ENCODE measurements around the gene ULK4. TPM values are rescaled to one million over a fixed set of nuclear protein-coding genes. Genes with fewer than 3 reads are reported as not detected.

ULK4 gene
- total RNA-seq, 1 experiment from 2014 or later = 14.3 TPM

DNA sequence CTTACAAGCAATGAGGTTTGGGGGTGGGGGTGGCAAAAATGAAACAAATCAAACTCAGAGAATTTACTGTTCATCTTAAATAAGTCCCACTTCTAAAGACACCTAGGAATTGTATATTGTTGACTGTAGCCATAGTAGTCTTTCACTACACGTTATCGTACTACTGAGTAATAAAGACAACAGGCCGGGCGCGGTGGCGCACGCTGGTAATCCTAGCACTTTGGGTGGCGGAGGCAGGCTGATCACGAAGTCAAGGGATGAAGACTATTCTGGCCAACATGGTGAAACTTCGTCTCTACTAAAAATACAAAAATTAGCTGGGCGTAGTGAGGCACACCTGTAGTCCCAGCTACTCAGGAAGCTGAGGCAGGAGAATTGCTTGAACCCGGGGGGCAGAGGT is 531.0 kb downstream of the ULK4 start:
- TF ChIP-seq, protein P1, sequence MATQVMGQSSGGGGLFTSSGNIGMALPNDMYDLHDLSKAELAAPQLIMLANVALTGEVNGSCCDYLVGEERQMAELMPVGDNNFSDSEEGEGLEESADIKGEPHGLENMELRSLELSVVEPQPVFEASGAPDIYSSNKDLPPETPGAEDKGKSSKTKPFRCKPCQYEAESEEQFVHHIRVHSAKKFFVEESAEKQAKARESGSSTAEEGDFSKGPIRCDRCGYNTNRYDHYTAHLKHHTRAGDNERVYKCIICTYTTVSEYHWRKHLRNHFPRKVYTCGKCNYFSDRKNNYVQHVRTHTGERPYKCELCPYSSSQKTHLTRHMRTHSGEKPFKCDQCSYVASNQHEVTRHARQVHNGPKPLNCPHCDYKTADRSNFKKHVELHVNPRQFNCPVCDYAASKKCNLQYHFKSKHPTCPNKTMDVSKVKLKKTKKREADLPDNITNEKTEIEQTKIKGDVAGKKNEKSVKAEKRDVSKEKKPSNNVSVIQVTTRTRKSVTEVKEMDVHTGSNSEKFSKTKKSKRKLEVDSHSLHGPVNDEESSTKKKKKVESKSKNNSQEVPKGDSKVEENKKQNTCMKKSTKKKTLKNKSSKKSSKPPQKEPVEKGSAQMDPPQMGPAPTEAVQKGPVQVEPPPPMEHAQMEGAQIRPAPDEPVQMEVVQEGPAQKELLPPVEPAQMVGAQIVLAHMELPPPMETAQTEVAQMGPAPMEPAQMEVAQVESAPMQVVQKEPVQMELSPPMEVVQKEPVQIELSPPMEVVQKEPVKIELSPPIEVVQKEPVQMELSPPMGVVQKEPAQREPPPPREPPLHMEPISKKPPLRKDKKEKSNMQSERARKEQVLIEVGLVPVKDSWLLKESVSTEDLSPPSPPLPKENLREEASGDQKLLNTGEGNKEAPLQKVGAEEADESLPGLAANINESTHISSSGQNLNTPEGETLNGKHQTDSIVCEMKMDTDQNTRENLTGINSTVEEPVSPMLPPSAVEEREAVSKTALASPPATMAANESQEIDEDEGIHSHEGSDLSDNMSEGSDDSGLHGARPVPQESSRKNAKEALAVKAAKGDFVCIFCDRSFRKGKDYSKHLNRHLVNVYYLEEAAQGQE (IDR thresholded peaks at IDR 0.05; ENCODE audit: insufficient read depth in 1 of 2, low read depth in 2 of 2, low read length in 1 of 2) = no peak
- TF ChIP-seq CTCF (IDR thresholded peaks at IDR 0.05) = no peak
- no peak for TF ChIP-seq SIN3A (IDR thresholded peaks at IDR 0.05; ENCODE audit: borderline replicate concordance, insufficient read depth, low read depth, low read length)
- TF ChIP-seq TCF7L2 (IDR thresholded peaks at IDR 0.05; ENCODE audit: low read depth, low read length) = no peak
- TF ChIP-seq POLR2AphosphoS5 (IDR thresholded peaks at IDR 0.05; ENCODE audit: low read depth, low read length) = no peak
- no peak overlapping the region for H3K4me3 ChIP-seq (ENCODE audit: low read depth in 2 of 2, low read length in 2 of 2)
- POLR2A ChIA-PET = no interaction called here
- H3K9me3 ChIP-seq (ENCODE audit: control insufficient read depth, insufficient read depth, low read depth, low read length) = no peaks in the 10 kb centered on the region
- no peaks in the 10 kb centered on the region for H3K27me3 ChIP-seq (ENCODE audit: control insufficient read depth, insufficient read depth, low read length)
- no peak overlapping the region for H3K27ac ChIP-seq (ENCODE audit: low read length)
- DNase-seq (ENCODE audit: low read depth, low spot score) = no peak
- intact Hi-C loops (cut with micrococcal nuclease; ENCODE audit: unreplicated experiment) (no loop called here), in situ Hi-C loops (cut with HindIII; ENCODE audit: low pct_unique_long_range_greater_than_20kb, low sequenced_read_pairs) (no loop called here)
- CTCF ChIA-PET = no interaction called here
- no TSS peak for BruUV-seq (replicated peaks)
- ATAC-seq = no peak
- no peaks in the 10 kb centered on the region for H3K4me1 ChIP-seq (ENCODE audit: control insufficient read depth, insufficient read depth, low read length)
- H3K36me3 ChIP-seq (ENCODE audit: control insufficient read depth, insufficient read depth, low read length) = no peaks in the 10 kb centered on the region

DNA sequence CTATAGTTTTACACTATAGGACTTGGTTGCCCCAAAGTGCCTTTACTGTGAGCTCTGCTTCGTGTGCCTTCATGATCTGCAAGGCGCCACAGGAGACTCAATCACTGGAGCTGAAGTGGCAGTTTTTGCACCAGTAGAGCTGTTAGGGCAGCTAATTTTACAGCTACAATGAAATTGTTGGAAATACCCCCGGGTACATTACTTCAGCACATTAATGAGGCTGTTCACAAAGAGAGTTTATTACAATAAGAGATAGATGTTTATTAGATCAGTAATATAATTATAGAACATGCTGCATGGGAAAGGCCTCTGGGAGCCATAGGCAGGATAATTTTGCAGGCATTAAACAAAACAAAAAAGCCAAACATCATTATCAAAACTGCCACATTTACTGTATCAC is 531.5 kb downstream of the ULK4 start:
- H3K9me3 ChIP-seq (ENCODE audit: control insufficient read depth, insufficient read depth, low read depth, low read length) = no peaks in the 10 kb centered on the region
- POLR2A ChIA-PET = interaction anchor here (0.6 kb wide), 1 partner anchor 273 kb away, joined by 3 read pairs; no protein-coding TSS in a partner anchor
- BruUV-seq (replicated peaks) = no TSS peak

DNA sequence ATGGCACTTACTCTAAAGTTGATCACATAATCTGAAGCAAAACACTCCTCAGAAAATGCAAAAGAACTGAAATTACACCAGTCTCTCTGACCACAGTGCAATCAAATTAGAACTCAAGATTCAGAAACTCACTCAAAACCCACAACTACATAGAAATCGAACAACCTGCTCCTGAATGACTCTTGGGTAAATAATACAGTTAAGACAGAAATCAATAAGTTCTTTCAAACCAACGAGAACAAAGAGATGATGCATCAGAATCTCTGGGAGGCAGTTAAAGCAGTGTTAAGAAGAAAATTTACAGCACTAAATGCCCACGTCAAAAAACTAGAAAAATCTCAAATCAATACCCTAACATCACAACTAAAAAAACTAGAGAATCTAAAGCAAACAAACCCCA is 535.4 kb downstream of the ULK4 start:
- Histone ChIP-seq H3K27me3 (ENCODE audit: control insufficient read depth, insufficient read depth, low read length) (no peaks in the 10 kb centered on the region), H3K27ac (ENCODE audit: low read length) (no peak overlapping the region), H3K9me3 (ENCODE audit: control insufficient read depth, insufficient read depth, low read depth, low read length) (no peaks in the 10 kb centered on the region), H3K4me1 (ENCODE audit: control insufficient read depth, insufficient read depth, low read length) (no peaks in the 10 kb centered on the region), H3K4me3 (ENCODE audit: low read depth in 2 of 2, low read length in 2 of 2) (no peak overlapping the region), H3K36me3 (ENCODE audit: control insufficient read depth, insufficient read depth, low read length) (no peaks in the 10 kb centered on the region; the same call in 1 of the 2 replicates)
- no peak for ATAC-seq
- in situ Hi-C loops (cut with HindIII; ENCODE audit: low pct_unique_long_range_greater_than_20kb, low sequenced_read_pairs) (no loop called here), intact Hi-C loops (cut with micrococcal nuclease; ENCODE audit: unreplicated experiment) (no loop called here)
- ChIA-PET POLR2A (no interaction called here), CTCF (no interaction called here)
- TF ChIP-seq SIN3A (IDR thresholded peaks at IDR 0.05; ENCODE audit: borderline replicate concordance, insufficient read depth, low read depth, low read length) (no peak), TCF7L2 (IDR thresholded peaks at IDR 0.05; ENCODE audit: low read depth, low read length) (no peak), CTCF (IDR thresholded peaks at IDR 0.05) (no peak), POLR2AphosphoS5 (IDR thresholded peaks at IDR 0.05; ENCODE audit: low read depth, low read length) (no peak)
- TF ChIP-seq, protein P1 (IDR thresholded peaks at IDR 0.05; ENCODE audit: insufficient read depth in 1 of 2, low read depth in 2 of 2, low read length in 1 of 2) = no peak
- no TSS peak for BruUV-seq (replicated peaks)
- DNase-seq (ENCODE audit: low read depth, low spot score) = no peak

More for the DNA sequence above, 531.5 kb downstream of the ULK4 start:
- Histone ChIP-seq H3K36me3 (ENCODE audit: control insufficient read depth, insufficient read depth, low read length) (no peaks in the 10 kb centered on the region), H3K27ac (ENCODE audit: low read length) (no peak overlapping the region), H3K4me3 (ENCODE audit: low read depth in 2 of 2, low read length in 2 of 2) (no peak overlapping the region), H3K4me1 (ENCODE audit: control insufficient read depth, insufficient read depth, low read length) (no peaks in the 10 kb centered on the region), H3K27me3 (ENCODE audit: control insufficient read depth, insufficient read depth, low read length) (no peaks in the 10 kb centered on the region)
- DNase-seq (ENCODE audit: low read depth, low spot score) (no peak), ATAC-seq (no peak)
- CTCF ChIA-PET = no interaction called here
- no peak for TF ChIP-seq SIN3A (IDR thresholded peaks at IDR 0.05; ENCODE audit: borderline replicate concordance, insufficient read depth, low read depth, low read length)
- in situ Hi-C loops (cut with HindIII; ENCODE audit: low pct_unique_long_range_greater_than_20kb, low sequenced_read_pairs) = no loop called here
- intact Hi-C loops (cut with micrococcal nuclease; ENCODE audit: unreplicated experiment) = no loop called here
